Activated CD8-positive, alpha-beta memory T cell treated with anti-CD3 and anti-CD28 coated beads, Interleukin-2, amount 50 U/mL, for 4 hours (primary cell): Measurements from ENCODE around the gene CMTM3.
"Not testable (repeated sequence)": the region's sequence is repeated elsewhere in the genome, so short reads cannot be mapped to it uniquely, and the experiment has no call there.

Source experiments
- DNase-seq: peaks from one replicate; pipeline ENCODE4 v3.0.0-alpha.2; 2020

CMTM3 gene

DNA sequence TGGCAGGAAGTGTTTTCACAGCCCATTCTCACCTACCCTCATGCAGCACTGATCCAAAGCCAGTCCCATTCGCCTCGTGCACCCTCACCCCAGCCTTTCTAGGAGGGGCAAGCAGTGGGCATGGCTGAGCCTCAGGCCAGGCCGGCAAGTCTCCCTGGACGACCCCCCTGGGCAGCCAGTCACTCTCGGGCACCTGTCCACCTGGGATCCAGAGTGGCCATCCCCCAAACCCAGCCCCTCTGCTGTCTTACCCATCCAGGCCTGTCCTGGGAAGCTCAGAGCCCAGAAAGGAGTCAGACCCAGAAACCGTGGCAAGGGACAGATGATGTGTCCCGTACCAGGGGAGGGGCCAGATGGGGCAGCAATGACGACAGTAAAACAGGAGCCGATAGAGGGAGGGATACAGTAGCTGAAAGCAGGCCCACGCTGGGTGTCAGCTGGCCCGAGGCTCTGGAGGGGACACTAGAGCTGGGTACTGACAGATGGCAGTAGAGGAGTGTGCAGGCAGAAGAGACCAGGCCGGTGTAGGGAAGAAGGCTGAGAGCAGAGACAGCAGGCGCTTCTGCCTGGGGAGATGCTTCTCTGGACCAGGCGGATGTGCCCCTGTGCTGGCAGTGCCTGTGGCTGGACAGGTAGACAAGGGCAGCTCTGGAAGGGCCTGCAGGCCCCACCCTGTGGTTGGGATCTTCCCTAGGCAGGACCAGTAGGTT is 5.8 kb downstream of the CMTM3 start:
- no peak for DNase-seq

DNA sequence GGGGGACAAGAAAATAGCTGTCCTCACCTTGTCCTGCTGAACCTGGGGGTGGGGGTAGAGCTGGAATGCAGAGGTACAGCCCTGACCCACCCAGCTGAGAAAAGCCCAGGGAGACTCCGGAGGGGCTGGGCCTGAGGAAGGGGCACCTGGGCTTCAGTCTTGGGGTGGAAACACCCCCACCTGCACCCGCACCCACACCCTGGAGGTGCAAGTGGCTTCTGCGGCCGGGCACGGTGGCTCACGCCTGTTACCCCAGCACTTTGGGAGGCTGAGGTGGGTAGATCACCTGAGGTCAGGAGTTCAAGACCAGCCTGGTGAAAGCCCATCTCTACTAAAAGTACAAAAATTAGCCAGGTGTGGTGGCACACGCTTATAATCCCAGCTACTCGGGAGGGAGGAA is 7.4 kb downstream of the CMTM3 start:
- not testable (repeated sequence) for DNase-seq

DNA sequence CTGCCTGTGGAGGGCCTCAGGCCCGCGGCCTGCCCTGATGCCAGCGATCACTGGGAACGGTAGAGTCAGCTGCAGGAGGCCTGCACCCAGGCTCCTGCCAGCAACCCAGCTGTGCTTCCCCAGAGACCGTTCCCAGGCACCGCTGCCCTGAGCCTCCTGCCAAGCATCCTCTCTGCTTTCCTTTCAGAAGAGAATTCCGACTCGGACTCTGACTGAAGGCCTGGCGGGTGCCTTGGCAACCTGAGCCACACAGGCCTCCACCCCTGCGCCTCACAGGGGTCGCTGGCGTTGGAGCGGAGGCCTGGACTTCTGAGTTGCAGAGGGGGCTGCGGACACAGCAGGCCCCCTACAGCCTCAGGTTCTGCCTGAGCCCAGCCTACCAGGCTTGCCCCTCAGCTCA is 7.9 kb downstream of the CMTM3 start:
- DNase-seq: no peak

DNA sequence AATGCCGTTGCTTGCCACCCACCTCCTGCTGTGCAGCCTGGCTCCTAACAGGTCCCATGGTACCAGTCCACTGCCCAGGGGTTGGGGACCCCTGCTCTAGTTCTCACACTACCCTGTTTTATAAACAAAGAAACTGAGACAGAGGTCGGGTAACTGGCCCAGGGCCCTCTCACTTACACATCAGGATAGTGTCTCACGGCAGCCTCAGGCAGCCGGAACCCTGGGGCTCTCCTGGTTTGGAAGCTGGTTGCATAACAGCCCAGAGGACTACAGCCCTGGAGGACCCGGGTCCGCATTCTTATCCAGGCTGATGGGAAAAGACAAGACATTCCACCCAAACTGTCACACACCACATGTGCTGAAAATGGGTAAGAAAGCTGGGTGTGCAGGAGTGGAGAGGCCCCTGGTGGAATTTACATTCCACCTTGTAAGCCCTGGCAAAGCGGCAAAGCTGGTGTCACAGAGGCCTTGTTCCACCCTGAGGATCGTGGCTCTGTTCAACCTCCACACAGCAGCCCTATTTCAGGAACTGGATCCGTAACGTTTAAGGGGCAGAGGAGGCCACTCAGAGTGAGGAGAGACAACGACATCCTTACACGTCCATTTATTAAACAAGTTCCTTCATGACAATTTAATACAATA is 9.8 kb downstream of the CMTM3 start:
- no peak for DNase-seq

DNA sequence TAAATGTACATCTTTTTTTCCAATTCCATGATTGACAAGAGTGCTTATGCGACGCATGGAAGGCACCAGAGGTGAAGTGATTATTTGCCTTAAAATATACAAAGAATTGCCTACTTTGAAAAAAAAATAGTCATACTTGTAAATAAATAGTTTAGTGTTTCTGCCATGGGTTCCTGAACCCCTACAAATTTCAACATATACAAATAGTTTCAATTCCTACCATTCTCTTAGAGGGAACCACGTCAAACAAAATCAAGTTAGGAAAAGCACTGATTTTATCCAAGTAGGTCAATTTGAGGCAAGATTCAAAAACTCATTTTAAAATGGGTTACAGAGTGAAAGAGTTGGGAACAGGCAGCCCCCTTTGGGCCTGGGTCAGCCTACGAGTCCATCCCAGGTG is 11.7 kb downstream of the CMTM3 start:
- no peak for DNase-seq

DNA sequence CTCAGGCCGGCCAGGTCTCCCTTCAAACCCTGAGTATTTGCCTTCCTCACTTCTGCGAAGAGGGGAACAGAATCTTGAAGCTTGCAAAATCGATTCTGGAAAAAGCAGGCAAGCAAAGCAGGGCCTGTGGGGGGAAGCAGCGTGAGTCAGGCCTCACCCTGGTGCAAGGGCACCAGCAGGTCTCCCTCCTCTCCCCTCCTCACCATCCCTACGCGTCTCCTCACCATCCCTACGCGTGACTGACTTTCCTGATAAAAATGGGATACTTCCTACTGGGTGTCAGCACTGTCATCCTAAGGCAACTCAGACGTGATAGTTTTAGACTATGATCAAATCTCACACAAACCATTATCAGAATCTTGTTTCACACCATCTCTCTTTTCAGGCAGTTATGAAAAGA is 12.1 kb downstream of the CMTM3 start:
- DNase-seq: no peak

DNA sequence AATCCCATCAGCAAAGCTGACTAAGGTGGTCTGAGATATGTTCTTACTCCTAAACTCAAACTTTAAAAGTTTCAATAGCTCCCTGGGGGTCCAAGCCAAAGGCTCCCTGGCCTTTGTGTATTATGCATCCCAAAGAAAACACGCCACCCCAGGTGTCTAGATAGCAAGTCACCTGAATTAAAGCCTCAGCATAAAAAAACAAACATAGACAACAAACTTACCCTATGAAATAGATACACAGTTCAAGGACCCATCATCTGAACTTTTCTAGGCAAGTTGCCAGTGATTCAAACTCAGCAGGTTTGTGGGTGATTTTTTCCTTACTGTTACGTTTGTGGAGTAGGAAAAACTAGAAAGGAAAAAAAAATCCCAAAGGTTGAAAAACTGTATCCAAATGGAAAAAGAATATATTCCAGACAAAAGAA is 12.5 kb downstream of the CMTM3 start:
- DNase-seq: no peak

DNA sequence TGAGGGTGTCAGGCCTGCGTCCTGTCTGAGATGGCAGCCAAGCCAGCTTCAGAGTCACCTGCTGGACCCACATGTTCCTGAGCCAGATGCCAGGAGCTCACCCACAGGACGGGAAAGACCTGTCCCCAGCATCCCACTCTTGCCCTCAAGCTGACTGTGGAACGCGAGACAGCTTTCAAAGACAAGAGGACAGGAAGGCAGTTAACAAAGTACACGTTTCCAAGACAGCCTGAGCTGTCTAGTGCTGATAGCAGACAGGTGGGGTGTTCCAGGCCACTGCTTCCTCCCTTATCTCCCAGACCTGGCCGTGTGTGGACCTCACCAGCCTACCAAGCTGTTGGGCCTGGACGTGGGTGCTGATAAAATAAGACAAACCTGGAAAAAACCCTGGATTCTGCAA is 13.2 kb downstream of the CMTM3 start:
- DNase-seq: no peak

DNA sequence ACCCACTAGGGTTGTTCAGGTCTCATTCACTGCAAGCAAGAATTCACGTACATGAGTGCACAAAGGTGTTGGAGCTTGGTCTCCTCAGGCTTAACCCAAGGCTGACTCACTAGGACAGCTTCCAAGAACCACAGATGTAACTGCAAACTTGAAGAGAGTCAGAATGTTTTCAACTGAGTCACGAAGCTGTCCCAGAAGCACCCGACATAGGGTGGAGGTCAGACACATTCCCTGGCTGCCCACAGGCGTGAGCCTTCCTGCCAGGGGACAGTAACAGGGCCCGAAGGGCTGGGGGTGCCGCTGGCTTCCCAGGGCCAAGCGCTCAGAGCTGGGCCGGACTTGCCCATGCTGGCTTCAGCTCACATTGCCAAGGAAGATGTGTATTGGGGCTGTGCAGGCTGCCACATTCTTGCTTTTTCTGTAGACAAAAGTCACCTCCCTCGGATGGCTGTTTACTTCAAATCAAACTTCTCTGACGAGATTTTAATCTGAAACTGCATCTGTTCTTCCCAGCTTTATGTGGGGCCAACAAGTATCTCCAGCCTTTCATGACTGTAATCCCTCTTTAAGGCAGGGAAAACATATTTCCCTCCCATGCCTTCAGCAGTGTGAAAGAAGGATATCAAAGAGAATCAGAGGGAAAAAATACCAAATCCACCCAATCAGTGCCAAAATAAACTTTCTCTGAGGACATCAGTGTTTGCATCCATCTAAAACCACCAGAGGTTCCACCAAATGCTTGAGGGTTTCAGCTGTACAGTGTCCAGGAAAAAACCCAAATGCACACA is 14.3 kb downstream of the CMTM3 start:
- no peak for DNase-seq

DNA sequence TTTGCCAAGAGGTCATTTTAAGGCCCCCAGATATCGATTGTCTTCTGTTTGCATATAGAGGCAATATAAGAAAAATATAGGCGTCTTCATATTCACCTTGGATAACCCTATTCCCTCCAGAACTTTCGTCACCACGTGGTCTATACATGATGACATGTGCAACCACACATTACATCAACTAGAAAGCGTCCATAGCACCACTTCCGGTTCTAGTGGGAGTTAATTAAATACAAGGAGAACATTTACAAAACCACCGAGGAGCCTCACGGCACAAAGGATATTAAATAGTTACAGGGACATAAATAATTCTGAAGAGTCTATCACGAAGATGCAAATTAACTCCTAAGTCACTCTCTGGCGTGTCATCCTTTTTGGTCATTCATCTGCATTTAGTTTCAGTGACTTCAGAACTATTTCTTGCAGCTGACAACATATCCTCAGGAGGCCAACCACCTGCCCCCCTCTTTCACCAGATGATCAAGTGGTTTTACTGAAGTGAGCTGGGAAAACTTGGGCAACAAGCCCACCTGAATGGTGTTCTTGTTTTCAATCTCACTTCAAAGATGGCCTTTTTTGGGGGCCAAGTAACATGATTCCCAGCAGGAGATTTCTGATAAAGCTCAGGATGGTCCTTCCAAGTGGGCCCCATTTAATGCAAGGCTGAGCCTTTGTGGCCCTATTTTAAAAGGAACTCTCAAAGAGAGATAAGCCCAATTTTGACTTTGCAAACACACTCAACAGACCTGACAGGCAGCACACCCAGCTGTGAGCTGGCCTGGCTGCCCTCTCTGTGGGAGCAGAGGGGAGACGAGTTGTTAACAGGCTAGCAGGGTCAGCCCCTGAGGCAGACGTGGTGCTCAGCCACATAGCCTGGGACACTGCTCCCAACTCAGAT is 15.3 kb downstream of the CMTM3 start:
- no peak for DNase-seq

DNA sequence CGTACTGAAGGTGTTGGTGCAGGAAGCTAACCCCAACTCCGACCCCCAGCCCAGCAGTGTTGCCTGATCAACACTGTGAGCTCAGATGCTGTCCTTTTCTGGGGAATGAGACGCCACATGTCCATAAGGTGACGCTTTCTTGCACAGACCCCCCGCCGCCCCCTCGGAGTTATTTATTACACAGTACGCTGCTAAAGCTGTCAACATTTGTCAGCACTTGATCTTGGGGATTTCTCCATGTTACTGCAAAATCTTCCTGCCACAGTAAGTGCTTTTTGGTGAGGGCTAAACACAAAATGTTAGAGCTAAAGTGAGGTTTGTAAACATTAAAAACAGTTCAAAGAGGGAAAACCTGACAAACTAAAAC is 15.9 kb downstream of the CMTM3 start:
- DNase-seq: no peak

DNA sequence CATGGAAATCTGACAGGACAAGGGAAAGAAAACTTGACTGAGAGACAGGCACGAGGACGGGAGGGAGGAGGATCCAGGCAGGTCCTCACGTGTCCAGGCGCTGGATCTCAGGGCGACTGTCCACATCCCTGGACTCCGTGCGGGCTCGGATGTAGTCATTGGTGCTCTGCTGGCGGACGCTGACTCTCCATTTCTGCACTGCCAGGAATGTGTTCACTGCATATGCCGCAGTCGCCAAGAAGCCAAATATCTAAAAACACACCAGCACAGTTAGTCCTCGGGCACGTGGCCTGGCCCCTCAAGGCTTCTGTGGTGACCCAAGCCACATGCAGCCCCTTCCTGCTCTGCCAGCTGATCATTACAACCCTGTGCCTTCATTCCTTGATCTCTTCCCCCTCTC is 17.5 kb downstream of the CMTM3 start:
- no peak for DNase-seq

DNA sequence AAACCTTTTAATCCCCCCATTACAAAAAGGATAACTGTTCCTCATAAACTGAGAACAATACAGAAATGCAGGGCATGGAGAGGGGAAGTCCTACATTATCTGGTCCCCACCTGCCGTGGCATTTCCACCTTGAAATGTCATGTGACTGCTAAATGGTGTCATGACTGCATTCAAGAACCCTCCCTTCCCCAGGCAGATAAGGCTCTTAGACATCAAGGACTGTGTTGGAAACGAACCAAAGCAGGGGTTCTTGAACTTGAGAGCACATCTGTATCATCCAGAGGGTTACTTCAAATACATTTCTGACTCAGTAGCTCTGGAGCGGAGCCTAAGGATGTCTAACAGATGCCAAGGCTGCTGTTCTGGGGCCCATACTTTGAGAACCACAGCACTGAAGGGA is 18.4 kb downstream of the CMTM3 start:
- DNase-seq: no peak

DNA sequence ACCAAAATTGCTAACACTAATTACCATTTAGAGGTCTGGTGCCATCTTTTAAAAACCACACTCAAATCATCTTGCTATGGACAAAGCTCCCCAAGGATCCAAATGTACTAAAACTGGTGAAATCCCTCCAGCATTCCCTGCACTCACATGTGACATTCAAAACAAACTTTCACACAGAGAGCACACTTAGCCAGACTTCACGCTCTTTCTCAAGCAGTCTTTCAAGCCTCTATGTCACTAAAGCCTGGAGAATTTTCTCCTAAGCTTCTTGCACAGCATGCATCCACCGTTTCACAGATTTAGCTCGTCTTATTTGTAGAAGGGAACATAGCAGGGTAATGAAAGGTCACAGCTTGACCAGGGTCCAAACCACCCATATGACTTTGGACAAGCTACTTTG is 19.3 kb downstream of the CMTM3 start:
- no peak for DNase-seq

DNA sequence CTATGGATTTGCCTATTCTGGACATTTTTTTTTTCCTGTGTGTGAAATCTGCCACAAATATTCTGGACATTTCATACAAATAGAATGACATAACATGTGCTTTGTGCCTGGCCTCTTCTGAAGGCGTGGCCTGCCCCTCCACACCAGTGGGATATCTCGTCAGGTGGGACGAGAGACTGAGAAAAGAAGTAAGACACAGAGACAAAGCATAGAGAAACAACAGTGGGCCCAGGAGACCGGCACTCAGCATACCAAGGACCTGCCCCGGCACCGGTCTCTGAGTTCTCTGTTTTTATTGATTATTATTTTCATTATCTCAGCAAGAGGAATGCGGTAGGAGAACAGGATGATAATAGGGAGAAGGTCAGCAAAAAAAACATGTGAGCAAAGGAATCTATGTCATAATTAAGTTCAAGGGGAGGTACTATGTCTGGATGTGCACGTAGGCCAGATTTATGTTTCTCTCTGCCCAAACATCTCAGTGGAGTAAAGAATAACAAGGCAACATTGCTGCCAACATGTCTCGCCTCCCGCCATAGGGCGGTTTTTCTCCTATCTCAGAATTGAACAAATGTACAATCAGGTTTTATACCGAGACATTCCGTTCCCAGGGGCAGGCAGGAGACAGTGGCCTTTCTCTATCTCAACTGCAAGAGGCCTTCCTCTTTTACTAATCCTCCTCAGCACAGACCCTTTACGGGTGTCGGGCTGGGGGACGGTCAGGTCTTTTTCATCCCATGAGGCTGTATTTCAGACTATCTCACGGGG is 23.3 kb downstream of the CMTM3 start:
- not testable (repeated sequence) for DNase-seq

DNA sequence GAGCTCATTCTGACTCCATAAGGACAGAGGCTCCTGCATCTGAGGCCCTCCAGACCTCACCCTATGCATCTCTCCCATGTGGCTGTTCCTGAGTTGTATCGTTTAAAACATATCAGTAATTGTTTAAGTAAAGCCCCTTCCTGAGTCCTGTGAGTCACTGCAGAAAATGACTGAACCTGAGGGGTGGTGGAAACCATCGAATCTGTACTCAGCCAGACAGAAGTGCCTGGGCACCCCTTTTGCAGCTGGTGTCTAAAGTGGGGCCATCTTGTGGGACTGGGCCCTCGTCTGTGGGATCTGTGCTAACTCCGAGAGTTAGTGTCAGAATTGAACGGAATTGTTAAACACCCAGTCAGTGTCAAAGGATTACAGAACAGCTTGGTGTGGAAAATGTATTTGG is 25.4 kb downstream of the CMTM3 start:
- DNase-seq: no peak

DNA sequence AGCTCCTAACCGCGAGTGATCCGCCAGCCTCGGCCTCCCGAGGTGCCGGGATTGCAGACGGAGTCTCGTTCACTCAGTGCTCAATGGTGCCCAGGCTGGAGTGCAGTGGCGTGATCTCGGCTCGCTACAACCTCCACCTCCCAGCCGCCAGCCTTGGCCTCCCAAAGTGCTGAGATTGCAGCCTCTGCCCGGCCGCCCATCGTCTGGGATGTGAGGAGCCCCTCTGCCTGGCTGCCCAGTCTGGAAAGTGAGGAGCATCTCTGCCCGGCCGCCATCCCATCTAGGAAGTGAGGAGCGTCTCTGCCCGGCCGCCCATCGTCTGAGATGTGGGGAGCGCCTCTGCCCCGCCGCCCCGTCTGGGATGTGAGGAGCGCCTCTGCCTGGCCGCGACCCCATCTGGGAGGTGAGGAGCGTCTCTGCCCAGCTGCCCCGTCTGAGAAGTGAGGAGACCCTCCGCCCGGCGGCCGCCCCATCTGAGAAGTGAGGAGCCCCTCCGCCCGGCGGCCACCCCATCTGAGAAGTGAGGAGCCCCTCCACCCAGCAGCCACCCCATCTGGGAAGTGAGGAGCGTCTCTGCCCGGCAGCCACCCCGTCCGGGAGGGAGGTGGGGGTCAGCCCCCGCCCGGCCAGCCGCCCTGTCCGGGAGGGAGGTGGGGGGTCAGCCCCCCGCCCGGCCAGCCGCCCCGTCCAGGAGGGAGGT is 26.2 kb downstream of the CMTM3 start:
- DNase-seq: not testable (repeated sequence)

DNA sequence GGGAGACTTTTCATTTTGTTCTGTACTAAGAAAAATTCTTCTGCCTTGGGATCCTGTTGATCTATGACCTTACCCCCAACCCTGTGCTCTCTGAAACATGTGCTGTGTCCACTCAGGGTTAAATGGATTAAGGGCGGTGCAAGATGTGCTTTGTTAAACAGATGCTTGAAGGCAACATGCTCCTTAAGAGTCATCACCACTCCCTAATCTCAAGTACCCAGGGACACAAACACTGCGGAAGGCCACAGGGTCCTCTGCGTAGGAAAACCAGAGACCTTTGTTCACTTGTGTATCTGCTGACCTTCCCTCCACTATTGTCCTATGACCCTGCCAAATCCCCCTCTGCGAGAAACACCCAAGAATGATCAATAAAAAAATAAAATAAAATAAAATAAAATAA is 27.1 kb downstream of the CMTM3 start:
- DNase-seq: not testable (repeated sequence)

DNA sequence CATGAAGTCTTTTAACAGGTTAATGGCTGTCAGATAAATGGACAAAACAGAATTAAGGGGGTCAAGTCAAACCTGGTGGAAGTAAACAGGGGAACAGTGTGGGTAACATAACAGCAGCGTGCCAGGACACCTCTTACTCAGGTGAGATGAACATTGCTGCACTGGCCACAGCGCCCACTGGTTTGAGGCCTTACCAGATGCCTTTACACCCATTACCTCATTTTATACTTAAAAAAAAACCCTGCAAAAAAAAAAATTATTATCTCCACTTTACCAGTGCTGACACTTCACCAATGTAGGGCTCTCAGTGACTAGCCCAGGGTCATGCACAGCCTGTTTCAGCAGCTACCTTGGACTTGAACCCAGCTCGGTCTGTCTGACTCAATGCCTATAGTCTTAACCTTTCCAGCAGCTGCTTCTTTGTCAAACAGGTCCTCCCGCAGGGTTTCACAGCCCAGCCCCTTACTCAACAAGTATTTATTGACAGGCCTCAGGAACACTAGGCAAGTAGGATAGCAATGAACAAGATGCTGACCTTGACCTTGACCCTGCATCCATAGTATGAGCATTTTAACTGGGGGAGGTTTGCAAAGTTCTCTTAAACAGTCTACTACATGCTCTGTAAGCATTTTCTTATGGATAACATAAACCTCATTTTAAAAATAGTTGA is 30.2 kb downstream of the CMTM3 start:
- DNase-seq: no peak

DNA sequence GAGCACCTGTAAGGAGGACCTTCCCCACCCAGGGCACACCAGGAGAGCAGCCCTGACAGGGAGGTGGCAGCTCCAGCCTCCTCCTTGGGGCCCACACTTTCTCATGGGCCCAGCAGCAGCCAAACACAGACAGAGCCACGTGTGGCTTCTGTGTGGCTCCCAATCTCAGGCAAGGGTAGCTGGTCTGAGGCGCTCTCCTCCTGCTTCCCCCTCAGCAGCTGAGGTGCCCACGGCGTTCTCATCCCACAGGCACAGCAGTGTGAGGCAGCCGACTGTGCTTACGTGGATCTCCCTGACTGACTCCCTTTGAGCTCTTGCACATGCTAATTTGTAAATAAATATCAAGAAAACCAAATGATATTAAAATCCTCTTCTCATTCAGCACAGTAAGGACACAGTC is 30.9 kb downstream of the CMTM3 start:
- no peak for DNase-seq

DNA sequence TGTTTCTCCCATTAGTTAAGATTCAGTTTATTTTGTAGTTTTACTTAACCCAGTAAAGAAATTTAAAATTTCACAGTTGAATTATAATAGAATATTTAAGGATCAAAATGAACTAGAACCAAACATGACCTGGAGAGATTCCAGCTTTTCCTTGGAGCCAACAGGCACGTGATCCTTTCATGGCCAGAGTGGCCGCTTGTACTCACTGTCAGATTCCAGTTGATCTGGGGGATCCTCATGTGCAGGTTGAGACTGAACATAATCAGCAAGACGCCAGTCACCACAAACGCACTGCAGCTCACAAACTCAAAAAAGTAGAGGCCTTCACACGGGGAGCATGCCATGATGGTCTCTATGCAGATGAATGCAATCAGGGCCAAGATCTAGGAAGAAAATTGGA is 31.7 kb downstream of the CMTM3 start:
- DNase-seq: no peak
